HepG2 (cell line): Measurements from ENCODE around the gene NPAS2. TPM values are rescaled to one million over a fixed set of nuclear protein-coding genes. Genes with fewer than 3 reads are reported as not detected.

Experiments used
- FOXM1 ChIP-seq: sonication (generic); formaldehyde crosslinking; IDR thresholded peaks from 2 replicates; pipeline ENCODE4 v1.5.0; 2020; ENCODE audit warnings: missing genetic modification reagents
- GRHL1 ChIP-seq: sonication (generic); formaldehyde crosslinking; conservative IDR thresholded peaks from 2 replicates; pipeline ENCODE4 v1.8.0; 2022; ENCODE audit warnings: missing genetic modification reagents
- ISX ChIP-seq: sonication (generic); formaldehyde crosslinking; conservative IDR thresholded peaks from 2 replicates; pipeline ENCODE4 v1.5.0; 2020; ENCODE audit warnings: missing genetic modification reagents
- KLF13 ChIP-seq: sonication (generic); formaldehyde crosslinking; IDR thresholded peaks from 2 replicates; pipeline ENCODE4 v1.4.0; 2020; ENCODE audit warnings: mild to moderate bottlenecking, missing genetic modification reagents
- MYC ChIP-seq: sonication (generic); formaldehyde crosslinking; IDR thresholded peaks from 2 replicates; pipeline ENCODE4 v1.9.0; 2021; ENCODE audit warnings: missing genetic modification reagents, borderline replicate concordance
- NR2F2 ChIP-seq: IDR thresholded peaks from 2 replicates; pipeline ENCODE4 v1.6.1; 2012; ENCODE audit warnings: low read depth, inconsistent platforms, borderline replicate concordance
- PHF21A ChIP-seq: sonication (generic); formaldehyde crosslinking; IDR thresholded peaks from 2 replicates; pipeline ENCODE4 v1.5.0; 2020; ENCODE audit warnings: mild to moderate bottlenecking, missing genetic modification reagents
- PHF8 ChIP-seq: sonication (generic); formaldehyde crosslinking; IDR thresholded peaks from 2 replicates; pipeline ENCODE4 v1.5.0; 2020; ENCODE audit warnings: missing genetic modification reagents
- RBM39 ChIP-seq: fragments of 200-400 bp; formaldehyde crosslinking; IDR thresholded peaks from one replicate; pipeline ENCODE4 v1.6.1; 2018; ENCODE audit warnings: antibody characterized with exemption, mild to moderate bottlenecking, low read depth, low read length; ENCODE audit not compliant: poor library complexity, severe bottlenecking
- SAFB2 ChIP-seq: sonication (generic); formaldehyde crosslinking; IDR thresholded peaks from 2 replicates; pipeline ENCODE4 v1.5.1; 2020; ENCODE audit warnings: missing genetic modification reagents, low read depth, mild to moderate bottlenecking, borderline replicate concordance
- SUZ12 ChIP-seq: fragments of 150-350 bp; IDR thresholded peaks from 2 replicates; pipeline ENCODE4 v1.6.1; 2014; ENCODE audit warnings: low read depth, low read length
- TAF15 ChIP-seq: fragments of 200-400 bp; formaldehyde crosslinking; IDR thresholded peaks from one replicate; pipeline ENCODE4 v1.6.1; 2018; ENCODE audit warnings: mild to moderate bottlenecking, low read depth, low read length; ENCODE audit not compliant: poor library complexity, severe bottlenecking
- ZBTB44 ChIP-seq: sonication (generic); formaldehyde crosslinking; IDR thresholded peaks from 2 replicates; pipeline ENCODE4 v1.4.0; 2020; ENCODE audit warnings: missing genetic modification reagents
- ZNF552 ChIP-seq: sonication (generic); formaldehyde crosslinking; IDR thresholded peaks from 2 replicates; pipeline ENCODE4 v1.9.0; 2022; ENCODE audit warnings: missing genetic modification reagents, mild to moderate bottlenecking, borderline replicate concordance
- ZNF563 ChIP-seq: sonication (generic); formaldehyde crosslinking; IDR thresholded peaks from 2 replicates; pipeline ENCODE4 v1.8.0; 2022; ENCODE audit warnings: mild to moderate bottlenecking, moderate library complexity, missing genetic modification reagents
- ZSCAN12 ChIP-seq: sonication (generic); formaldehyde crosslinking; IDR thresholded peaks from 2 replicates; pipeline ENCODE4 v1.9.0; 2021; ENCODE audit warnings: mild to moderate bottlenecking, missing genetic modification reagents
- polyA plus RNA-seq, 8 experiments: library from polyadenylated mRNA; depleted of rRNA in 3 of 8; stranded (reverse) in 7 of 8; unstranded in 1 of 8; fragments of >200 nt; fragmentation: Illumina TruSeq in 4 of 8; extraction: Trizol in 4 of 8; gene quantifications; 2 replicates each; pipeline versions ENCODE4 v1.2.1 to v1.2.3, GENCODE V29; 2011 to 2016; ENCODE audit warnings: low read depth in 4 of 8, missing spikeins in 1 of 8, mixed read lengths in 1 of 8; ENCODE audit not compliant: insufficient read depth in 1 of 8
- total RNA-seq, 5 experiments: library from RNA; depleted of rRNA; stranded (reverse); fragments of >200 nt; fragmentation: Illumina TruSeq; extraction: Trizol; gene quantifications; 2 replicates each; pipeline ENCODE4 v1.2.3, GENCODE V29; 2016; ENCODE audit warnings: low read depth in 1 of 5
- TF ChIP-seq, protein P1 (sequence below): sonication (generic); formaldehyde crosslinking; IDR thresholded peaks from 2 replicates; pipeline ENCODE4 v1.8.0; 2023; ENCODE audit warnings: mild to moderate bottlenecking, missing genetic modification reagents

The NPAS2 gene
- total and polyA plus RNA-seq, 2 of the 13 experiments (the other 11 are each of a cell fraction or from before 2014, with no cell fraction given), result 14.8 to 37.5 TPM

DNA sequence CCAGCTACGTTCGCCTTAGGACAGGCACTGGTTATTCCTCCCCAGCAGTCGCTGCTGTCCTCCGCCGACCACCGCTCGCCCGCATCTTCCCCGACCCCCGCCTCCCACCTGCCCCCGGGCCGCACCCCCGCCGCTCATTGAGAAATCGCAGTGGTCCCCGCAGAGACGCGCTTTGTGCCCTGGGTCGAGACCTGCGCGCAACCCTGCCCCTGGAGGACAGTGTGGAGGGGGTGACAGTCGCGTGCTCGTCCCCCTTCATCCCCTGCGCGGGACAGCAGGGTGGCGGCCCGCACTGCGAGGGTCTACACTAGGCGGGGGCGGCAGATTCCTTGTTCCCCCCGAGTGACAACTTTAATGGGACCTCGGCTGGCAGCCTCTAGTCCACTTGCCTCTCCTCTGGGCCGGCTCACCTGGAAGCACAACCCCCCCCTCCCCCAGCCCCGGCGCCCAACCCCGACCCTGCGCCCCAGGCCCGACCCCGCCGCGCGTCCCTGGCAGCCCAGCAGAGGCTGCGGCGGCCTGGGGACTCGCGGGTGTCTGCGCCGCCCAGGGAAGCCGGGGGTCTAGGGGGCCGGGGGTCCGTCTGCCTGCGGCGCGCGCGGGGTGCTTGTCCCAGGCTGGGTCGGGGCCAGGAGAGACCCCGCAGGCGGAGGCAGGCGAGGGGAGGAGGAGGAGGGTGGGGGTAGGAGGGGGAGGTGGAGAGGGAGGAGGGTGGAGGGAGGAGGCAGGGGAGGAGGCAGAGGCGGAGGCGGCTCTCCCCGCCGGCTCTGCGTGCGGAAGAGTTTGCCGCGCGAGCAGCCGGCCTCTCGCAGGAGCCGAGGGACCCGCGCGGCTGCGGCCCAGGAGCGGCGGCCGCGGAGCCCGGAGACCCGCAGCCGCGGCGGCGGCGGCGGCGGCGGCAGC, at the start of gene NPAS2 (continued):
- no peak for TF ChIP-seq SUZ12
- TF ChIP-seq ZSCAN12 (CRISPR knock-in tag), result no peak
- TF ChIP-seq KLF13 (CRISPR knock-in tag), result 0 out of 2 replicates have a peak, but pooled peaks have one; percentile 42
- peak; percentile 40; the same call in 1 of the 2 replicates for TF ChIP-seq PHF8 (CRISPR knock-in tag)
- TF ChIP-seq, protein P1, sequence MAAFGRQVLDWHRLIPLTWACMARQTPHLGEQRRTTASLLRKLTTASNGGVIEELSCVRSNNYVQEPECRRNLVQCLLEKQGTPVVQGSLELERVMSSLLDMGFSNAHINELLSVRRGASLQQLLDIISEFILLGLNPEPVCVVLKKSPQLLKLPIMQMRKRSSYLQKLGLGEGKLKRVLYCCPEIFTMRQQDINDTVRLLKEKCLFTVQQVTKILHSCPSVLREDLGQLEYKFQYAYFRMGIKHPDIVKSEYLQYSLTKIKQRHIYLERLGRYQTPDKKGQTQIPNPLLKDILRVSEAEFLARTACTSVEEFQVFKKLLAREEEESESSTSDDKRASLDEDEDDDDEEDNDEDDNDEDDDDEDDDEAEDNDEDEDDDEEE (CRISPR knock-in tag), result 0 out of 2 replicates have a peak, but pooled peaks have one; percentile 40
- TF ChIP-seq ISX, result no peak
- TF ChIP-seq FOXM1 (CRISPR knock-in tag), result no peak
- no peak for TF ChIP-seq ZNF552 (CRISPR knock-in tag)
- TF ChIP-seq RBM39, result no peak
- peak; percentile 51; the same call in 1 of the 2 replicates for TF ChIP-seq SAFB2 (CRISPR knock-in tag)
- TF ChIP-seq NR2F2, result 0 out of 2 replicates have a peak, but pooled peaks have one; percentile 1
- no peak for TF ChIP-seq GRHL1 (CRISPR knock-in tag)
- 0 out of 2 replicates have a peak, but pooled peaks have one; percentile 55 for TF ChIP-seq MYC (CRISPR knock-in tag)
- TF ChIP-seq TAF15, result peak; percentile 16
- 0 out of 2 replicates have a peak, but pooled peaks have one; percentile 2 for TF ChIP-seq ZBTB44 (CRISPR knock-in tag)
- 0 out of 2 replicates have a peak, but pooled peaks have one; percentile 6 for TF ChIP-seq PHF21A (CRISPR knock-in tag)
- TF ChIP-seq ZNF563, result no peak
